HepG2 (cell line): ENCODE results near the gene MLC1. TPM values are rescaled to one million over a fixed set of nuclear protein-coding genes. Genes with fewer than 3 reads are reported as not detected.

ENCODE experiments used
- ATF3 ChIP-seq: sonication (generic); formaldehyde crosslinking; IDR thresholded peaks from 2 replicates; pipeline ENCODE4 v1.4.0; 2020; ENCODE audit warnings: missing genetic modification reagents
- CHD4 ChIP-seq: fragments of 200-600 bp; sonication (generic); IDR thresholded peaks from 2 replicates; pipeline ENCODE4 v1.7.0; 2017; ENCODE audit warnings: mild to moderate bottlenecking, low read length, borderline replicate concordance
- ELF1 ChIP-seq: sonication (generic); formaldehyde crosslinking; IDR thresholded peaks from 2 replicates; pipeline ENCODE4 v1.4.0; 2020; ENCODE audit warnings: missing genetic modification reagents
- SALL1 ChIP-seq: sonication (generic); formaldehyde crosslinking; IDR thresholded peaks from 2 replicates; pipeline ENCODE4 v1.8.0; 2022; ENCODE audit warnings: mild to moderate bottlenecking, missing genetic modification reagents
- SKIL ChIP-seq: sonication (generic); formaldehyde crosslinking; IDR thresholded peaks from 2 replicates; pipeline ENCODE4 v1.8.0; 2022; ENCODE audit warnings: missing genetic modification reagents, mild to moderate bottlenecking, moderate library complexity, borderline replicate concordance
- TCF7 ChIP-seq: sonication (generic); IDR thresholded peaks from 2 replicates; pipeline ENCODE4 v1.6.1; 2016; ENCODE audit warnings: antibody characterized with exemption, low read depth
- U2AF2 ChIP-seq: fragments of 200-400 bp; formaldehyde crosslinking; IDR thresholded peaks from 2 replicates; pipeline ENCODE4 v1.6.1; 2017; ENCODE audit warnings: low read depth, mild to moderate bottlenecking, low read length
- ZBTB38 ChIP-seq: sonication (generic); formaldehyde crosslinking; IDR thresholded peaks from 2 replicates; pipeline ENCODE4 v1.5.1; 2020; ENCODE audit warnings: mild to moderate bottlenecking, missing genetic modification reagents
- ZNF276 ChIP-seq: sonication (generic); formaldehyde crosslinking; IDR thresholded peaks from 2 replicates; pipeline ENCODE4 v1.4.0; 2020; ENCODE audit warnings: mild to moderate bottlenecking, low read depth, missing genetic modification reagents
- ZNF496 ChIP-seq: sonication (generic); formaldehyde crosslinking; IDR thresholded peaks from 2 replicates; pipeline ENCODE4 v1.8.1; 2023; ENCODE audit warnings: mild to moderate bottlenecking, moderate library complexity, missing genetic modification reagents; ENCODE audit not compliant: insufficient replicate concordance
- ZNF562 ChIP-seq: sonication (generic); formaldehyde crosslinking; IDR thresholded peaks from 2 replicates; pipeline ENCODE4 v1.8.0; 2022; ENCODE audit warnings: missing genetic modification reagents, borderline replicate concordance
- ZNF616 ChIP-seq: sonication (generic); formaldehyde crosslinking; IDR thresholded peaks from 2 replicates; pipeline ENCODE4 v1.5.0; 2020; ENCODE audit warnings: low read depth, mild to moderate bottlenecking, missing genetic modification reagents
- ZNF672 ChIP-seq: sonication (generic); formaldehyde crosslinking; IDR thresholded peaks from 2 replicates; pipeline ENCODE4 v1.8.1; 2022; ENCODE audit warnings: missing genetic modification reagents
- polyA plus RNA-seq, 8 experiments: library from polyadenylated mRNA; depleted of rRNA in 3 of 8; stranded (reverse) in 7 of 8; unstranded in 1 of 8; fragments of >200 nt; fragmentation: Illumina TruSeq in 4 of 8; extraction: Trizol in 4 of 8; gene quantifications; 2 replicates each; pipeline versions ENCODE4 v1.2.1 to v1.2.3, GENCODE V29; 2011 to 2016; ENCODE audit warnings: low read depth in 4 of 8, missing spikeins in 1 of 8, mixed read lengths in 1 of 8; ENCODE audit not compliant: insufficient read depth in 1 of 8
- total RNA-seq, 5 experiments: library from RNA; depleted of rRNA; stranded (reverse); fragments of >200 nt; fragmentation: Illumina TruSeq; extraction: Trizol; gene quantifications; 2 replicates each; pipeline ENCODE4 v1.2.3, GENCODE V29; 2016; ENCODE audit warnings: low read depth in 1 of 5

The MLC1 gene
- total and polyA plus RNA-seq, 2 of the 13 experiments (the other 11 are each of a cell fraction or from before 2014, with no cell fraction given) = not detected

GRCh38 chr22:50032109-50032871, 52.9 kb downstream of the MLC1 start (continued):
- no peak for TF ChIP-seq ZNF276 (CRISPR knock-in tag)
- TF ChIP-seq CHD4 = no peak
- TF ChIP-seq TCF7 = no peak
- TF ChIP-seq SKIL (CRISPR knock-in tag) = no peak
- no peak for TF ChIP-seq ZNF562
- TF ChIP-seq ZNF672 (CRISPR knock-in tag) = no peak
- TF ChIP-seq SALL1 (CRISPR knock-in tag) = no peak
- no peak for TF ChIP-seq ZNF616
- no peak for TF ChIP-seq ZNF496 (CRISPR knock-in tag)
- TF ChIP-seq ZBTB38 (CRISPR knock-in tag) = no peak
- TF ChIP-seq ELF1 = no peak
- no peak for TF ChIP-seq ATF3 (CRISPR knock-in tag)
- TF ChIP-seq U2AF2 = no peak
- TF ChIP-seq, all 625 proteins: peak for 0
